Measurements from ENCODE around the gene CARMIL1. TPM values are rescaled to one million over a fixed set of nuclear protein-coding genes. Genes with fewer than 3 reads are reported as not detected.
"Not testable (repeated sequence)": the region's sequence is repeated elsewhere in the genome, so short reads cannot be mapped to it uniquely, and the experiment has no call there.

CARMIL1 gene
- total RNA-seq, 2 donors from 2014 or later = 11.9 to 13.7 TPM

DNA sequence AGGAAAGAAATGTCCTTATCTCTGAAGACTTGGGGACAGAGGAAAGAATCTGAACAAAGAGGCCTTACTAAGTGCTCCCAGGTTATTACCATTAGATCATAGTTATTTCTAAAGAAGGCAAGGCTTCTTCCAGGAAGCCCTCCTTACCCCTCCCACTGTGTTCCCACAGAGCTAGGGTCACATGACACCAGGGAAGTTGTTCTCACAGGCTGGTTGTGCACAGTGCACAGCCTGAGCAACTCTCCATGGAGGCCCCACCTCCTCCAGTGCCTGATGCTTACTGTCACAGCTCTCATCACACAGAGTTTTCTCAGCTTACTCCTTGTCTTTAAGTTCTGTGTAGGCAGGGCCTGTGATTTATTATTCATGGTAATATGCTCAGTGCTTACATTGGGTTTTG is 303.9 kb downstream of the CARMIL1 start:
- no peak for DNase-seq
- no peak for ATAC-seq
- no peaks in the 10 kb centered on the region for H3K27me3 ChIP-seq
- no peaks in the 10 kb centered on the region for H3K9me3 ChIP-seq
- TF ChIP-seq, protein P1, sequence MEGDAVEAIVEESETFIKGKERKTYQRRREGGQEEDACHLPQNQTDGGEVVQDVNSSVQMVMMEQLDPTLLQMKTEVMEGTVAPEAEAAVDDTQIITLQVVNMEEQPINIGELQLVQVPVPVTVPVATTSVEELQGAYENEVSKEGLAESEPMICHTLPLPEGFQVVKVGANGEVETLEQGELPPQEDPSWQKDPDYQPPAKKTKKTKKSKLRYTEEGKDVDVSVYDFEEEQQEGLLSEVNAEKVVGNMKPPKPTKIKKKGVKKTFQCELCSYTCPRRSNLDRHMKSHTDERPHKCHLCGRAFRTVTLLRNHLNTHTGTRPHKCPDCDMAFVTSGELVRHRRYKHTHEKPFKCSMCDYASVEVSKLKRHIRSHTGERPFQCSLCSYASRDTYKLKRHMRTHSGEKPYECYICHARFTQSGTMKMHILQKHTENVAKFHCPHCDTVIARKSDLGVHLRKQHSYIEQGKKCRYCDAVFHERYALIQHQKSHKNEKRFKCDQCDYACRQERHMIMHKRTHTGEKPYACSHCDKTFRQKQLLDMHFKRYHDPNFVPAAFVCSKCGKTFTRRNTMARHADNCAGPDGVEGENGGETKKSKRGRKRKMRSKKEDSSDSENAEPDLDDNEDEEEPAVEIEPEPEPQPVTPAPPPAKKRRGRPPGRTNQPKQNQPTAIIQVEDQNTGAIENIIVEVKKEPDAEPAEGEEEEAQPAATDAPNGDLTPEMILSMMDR (IDR thresholded peaks at IDR 0.05) = no peak
- no peak for TF ChIP-seq POLR2A (IDR thresholded peaks at IDR 0.05)
- H3K4me1 ChIP-seq = peaks cover 18% of the 10 kb centered on the region
- H3K4me3 ChIP-seq = no peak overlapping the region
- H3K36me3 ChIP-seq (replicated peaks in 1 of 2; ENCODE audit: insufficient read depth in 1 of 2, low read depth in 2 of 2) = no peaks in the 10 kb centered on the region
- no peak overlapping the region for H3K27ac ChIP-seq
- intact Hi-C loops (cut with DNase I) = no loop called here

DNA sequence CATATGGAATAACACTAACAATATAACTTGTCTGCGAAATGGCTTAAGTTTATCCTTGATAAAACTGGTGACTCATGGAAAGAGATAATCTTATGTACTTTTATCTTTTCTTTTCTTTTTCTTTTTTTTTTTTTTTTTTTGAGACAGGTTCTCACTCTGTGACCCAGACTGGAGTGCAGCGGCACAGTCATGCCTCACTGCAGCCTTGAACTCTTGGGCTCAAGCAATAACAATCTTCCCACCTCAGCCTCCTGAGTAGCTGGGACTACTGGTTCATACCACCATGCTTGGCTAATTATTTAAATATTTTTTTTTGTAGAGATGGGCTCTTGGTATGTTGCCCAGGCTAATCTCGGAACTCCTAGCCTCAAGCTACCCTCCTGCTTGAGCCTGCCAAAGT is 304.7 kb downstream of the CARMIL1 start:
- DNase-seq = no peak
- H3K9me3 ChIP-seq = no peaks in the 10 kb centered on the region
- no peak overlapping the region for H3K27ac ChIP-seq
- no peaks in the 10 kb centered on the region for H3K27me3 ChIP-seq
- TF ChIP-seq, protein P1 (IDR thresholded peaks at IDR 0.05) = no peak
- TF ChIP-seq POLR2A (IDR thresholded peaks at IDR 0.05) = no peak
- intact Hi-C loops (cut with DNase I) = no loop called here
- peaks cover 13% of the 10 kb centered on the region for H3K4me1 ChIP-seq
- no peak overlapping the region for H3K4me3 ChIP-seq
- ATAC-seq = no peak
- 65 to 67% methylated on average over 3 of the region's 3 CpGs for WGBS, 2 donors
- no peaks in the 10 kb centered on the region for H3K36me3 ChIP-seq (replicated peaks in 1 of 2; ENCODE audit: insufficient read depth in 1 of 2, low read depth in 2 of 2)

DNA sequence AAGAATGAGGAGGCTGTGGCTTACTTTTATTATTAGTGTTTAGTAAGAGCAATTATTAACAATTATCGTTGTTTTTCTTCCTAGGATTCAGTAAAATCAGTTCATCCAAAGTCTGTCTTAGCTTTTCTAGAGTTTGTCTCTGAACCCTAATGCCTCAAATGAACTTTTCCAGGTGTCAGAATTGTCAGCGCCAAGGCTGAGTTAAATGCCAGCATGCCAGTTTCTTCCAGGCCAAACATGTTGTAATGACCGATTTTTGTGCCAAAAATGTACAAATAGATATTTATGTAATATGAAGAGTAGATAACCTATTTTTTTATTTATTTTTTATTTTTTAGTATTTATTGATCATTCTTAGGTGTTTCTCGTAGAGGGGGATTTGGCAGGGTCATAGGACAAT is 306.1 kb downstream of the CARMIL1 start:
- TF ChIP-seq, protein P1 (IDR thresholded peaks at IDR 0.05) = no peak
- no peak for TF ChIP-seq POLR2A (IDR thresholded peaks at IDR 0.05)
- H3K4me1 ChIP-seq = peaks cover 13% of the 10 kb centered on the region
- ATAC-seq (peak; percentile 81), DNase-seq (peak in 3 of 4 donors; percentile 41 to 55 (median 46))
- 32 to 39% methylated on average over 4 of the region's 4 CpGs for WGBS, 2 donors
- no peaks in the 10 kb centered on the region for H3K36me3 ChIP-seq (replicated peaks in 1 of 2; ENCODE audit: insufficient read depth in 1 of 2, low read depth in 2 of 2)
- H3K4me3 ChIP-seq = no peak overlapping the region
- H3K9me3 ChIP-seq = no peaks in the 10 kb centered on the region
- intact Hi-C loops (cut with DNase I) = no loop called here
- H3K27ac ChIP-seq = peak overlapping the region in 2 of 4 donors; percentile 22 to 52
- H3K27me3 ChIP-seq = no peaks in the 10 kb centered on the region

DNA sequence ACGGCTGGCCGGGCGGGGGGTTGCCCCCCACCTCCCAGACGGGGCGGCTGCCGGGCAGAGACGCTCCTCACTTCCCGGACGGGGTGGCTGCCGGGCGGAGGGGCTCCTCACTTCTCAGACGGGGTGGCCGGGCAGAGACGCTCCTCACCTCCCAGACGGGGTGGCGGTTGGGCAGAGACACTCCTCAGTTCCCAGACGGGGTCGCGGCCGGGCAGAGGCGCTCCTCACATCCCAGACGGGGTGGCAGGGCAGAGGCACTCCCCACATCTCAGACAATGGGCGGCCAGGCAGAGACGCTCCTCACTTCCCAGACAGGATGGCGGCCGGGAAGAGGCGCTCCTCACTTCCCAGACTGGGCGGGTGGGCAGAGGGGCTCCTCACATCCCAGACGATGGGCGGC is 306.9 kb downstream of the CARMIL1 start:
- H3K27me3 ChIP-seq; intact Hi-C loops (cut with DNase I); H3K4me3 ChIP-seq; H3K9me3 ChIP-seq; H3K27ac ChIP-seq; H3K36me3 ChIP-seq (replicated peaks in 1 of 2; ENCODE audit: insufficient read depth in 1 of 2, low read depth in 2 of 2); DNase-seq; ATAC-seq: not testable (repeated sequence)
- H3K4me1 ChIP-seq = peaks cover 17% of the 10 kb centered on the region
- 92 to 97% methylated on average over 2 to 11 of the region's 30 CpGs for WGBS, 2 donors

DNA sequence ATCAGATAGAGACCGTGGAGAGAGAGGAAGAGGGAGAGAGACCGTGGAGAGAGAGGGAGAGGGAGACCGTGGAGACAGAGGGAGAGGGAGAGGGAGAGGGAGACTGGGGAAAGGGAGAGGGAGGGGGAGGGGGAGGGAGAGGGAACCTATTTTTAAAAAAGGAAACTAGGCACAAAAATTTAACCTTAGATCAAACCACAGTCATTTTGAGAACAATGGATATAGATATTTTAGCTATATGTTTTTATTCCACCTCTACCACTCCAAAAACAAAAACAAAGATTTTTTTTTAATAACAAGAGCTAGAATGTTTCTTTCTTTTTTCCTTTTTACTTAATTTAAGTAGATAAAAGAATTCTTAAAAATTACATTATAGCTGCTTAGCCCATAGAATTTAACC is 307.8 kb downstream of the CARMIL1 start:
- H3K4me3 ChIP-seq = no peak overlapping the region
- no peak for ATAC-seq
- H3K4me1 ChIP-seq = peaks cover 19% of the 10 kb centered on the region
- TF ChIP-seq, protein P1 (IDR thresholded peaks at IDR 0.05) = no peak
- no peak for TF ChIP-seq POLR2A (IDR thresholded peaks at IDR 0.05)
- no peak overlapping the region for H3K27ac ChIP-seq
- 93% methylated on average over 3 of the region's 3 CpGs for WGBS, 2 donors
- H3K36me3 ChIP-seq (replicated peaks in 1 of 2; ENCODE audit: insufficient read depth in 1 of 2, low read depth in 2 of 2) = no peaks in the 10 kb centered on the region
- intact Hi-C loops (cut with DNase I) = no loop called here
- DNase-seq = no peak
- H3K9me3 ChIP-seq = no peaks in the 10 kb centered on the region
- no peaks in the 10 kb centered on the region for H3K27me3 ChIP-seq
